Neural progenitor cell (in vitro differentiated cells): Measurements from ENCODE around the gene SNAPIN. TPM values are rescaled to one million over a fixed set of nuclear protein-coding genes. Genes with fewer than 3 reads are reported as not detected.
A peak's percentile ranks its signal among the peaks of the same experiment; 100 is the strongest.

Experiments used
- DNase-seq: peaks from one replicate; pipeline ENCODE4 v3.0.0-alpha.2; 2016; ENCODE audit warnings: low spot score
- H2AFZ ChIP-seq: fragments of 200-600 bp; sonication (generic); replicated peaks from 2 replicates; pipeline ENCODE4 v1.6.1; 2016; ENCODE audit warnings: antibody characterized with exemption
- H3F3A ChIP-seq: fragments of 200-600 bp; sonication (generic); 2 replicates; pipeline ENCODE4 v1.6.1; 2016; ENCODE audit warnings: antibody characterized with exemption, low read depth
- H3K27ac ChIP-seq: fragments of 200-600 bp; sonication (generic); 2 replicates; pipeline ENCODE4 v1.5.1; 2016; ENCODE audit warnings: mild to moderate bottlenecking
- H3K27me3 ChIP-seq: fragments of 200-600 bp; sonication (generic); 2 replicates; pipeline ENCODE4 v1.6.1; 2016; ENCODE audit warnings: mild to moderate bottlenecking, moderate library complexity
- H3K36me3 ChIP-seq: fragments of 200-600 bp; sonication (generic); 2 replicates; pipeline ENCODE4 v1.5.1; 2016
- H3K4me1 ChIP-seq: fragments of 200-600 bp; sonication (generic); 2 replicates; pipeline ENCODE4 v1.6.1; 2016; ENCODE audit warnings: mixed run types
- H3K4me2 ChIP-seq: fragments of 200-600 bp; sonication (generic); 2 replicates; pipeline ENCODE4 v1.6.1; 2016
- H3K4me3 ChIP-seq: fragments of 200-600 bp; sonication (generic); 2 replicates; pipeline ENCODE4 v1.5.1; 2016
- H3K79me2 ChIP-seq: fragments of 200-600 bp; sonication (generic); 2 replicates; pipeline ENCODE4 v1.6.1; 2016; ENCODE audit warnings: low read depth
- H3K9ac ChIP-seq: fragments of 200-600 bp; sonication (generic); 2 replicates; pipeline ENCODE4 v1.6.1; 2016
- H3K9me3 ChIP-seq: fragments of 200-600 bp; sonication (generic); 2 replicates; pipeline ENCODE4 v1.5.1; 2016; ENCODE audit warnings: low read depth
- H4K20me1 ChIP-seq: fragments of 200-600 bp; sonication (generic); 2 replicates; pipeline ENCODE4 v1.6.1; 2016; ENCODE audit warnings: low read depth
- H3K27ac Mint-ChIP-seq: 3 replicates; pipeline ENCODE4 v1.8.0; 2021; ENCODE audit warnings: mixed read lengths
- H3K27me3 Mint-ChIP-seq: 2 replicates; pipeline ENCODE4 v1.8.0; 2022; ENCODE audit warnings: low read depth, mild to moderate bottlenecking, inconsistent platforms, moderate library complexity, mixed read lengths; ENCODE audit not compliant: insufficient read depth
- H3K36me3 Mint-ChIP-seq: 3 replicates; pipeline ENCODE4 v1.8.0; 2021; ENCODE audit warnings: mixed read lengths
- H3K4me1 Mint-ChIP-seq: 3 replicates; pipeline ENCODE4 v1.8.0; 2021; ENCODE audit warnings: mixed read lengths
- H3K4me3 Mint-ChIP-seq: 3 replicates; pipeline ENCODE4 v1.8.0; 2021; ENCODE audit warnings: mild to moderate bottlenecking, moderate library complexity, mixed read lengths
- H3K9me3 Mint-ChIP-seq: 3 replicates; pipeline ENCODE4 v1.8.0; 2020; ENCODE audit warnings: mixed read lengths
- EZH2 ChIP-seq: fragments of 200-600 bp; sonication (generic); IDR thresholded peaks from 2 replicates; pipeline ENCODE4 v1.6.1; 2017; ENCODE audit warnings: antibody characterized with exemption, mild to moderate bottlenecking, moderate library complexity
- EZH2phosphoT487 ChIP-seq: fragments of 200-600 bp; sonication (generic); IDR thresholded peaks from 2 replicates; pipeline ENCODE4 v1.6.1; 2017; ENCODE audit warnings: antibody characterized with exemption
- total RNA-seq: library from RNA; depleted of rRNA; stranded (reverse); fragments of >200 nt; gene quantifications from 2 replicates; pipeline ENCODE4 v1.2.3, GENCODE V29; 2015; ENCODE audit warnings: low replicate concordance
- TF ChIP-seq, protein P1 (sequence below): fragments of 200-600 bp; sonication (generic); IDR thresholded peaks from 2 replicates; pipeline ENCODE4 v1.5.1; 2017; ENCODE audit warnings: antibody characterized with exemption, mild to moderate bottlenecking

The SNAPIN gene
- total RNA-seq, 1 donor from 2014 or later: 52.4 TPM

DNA sequence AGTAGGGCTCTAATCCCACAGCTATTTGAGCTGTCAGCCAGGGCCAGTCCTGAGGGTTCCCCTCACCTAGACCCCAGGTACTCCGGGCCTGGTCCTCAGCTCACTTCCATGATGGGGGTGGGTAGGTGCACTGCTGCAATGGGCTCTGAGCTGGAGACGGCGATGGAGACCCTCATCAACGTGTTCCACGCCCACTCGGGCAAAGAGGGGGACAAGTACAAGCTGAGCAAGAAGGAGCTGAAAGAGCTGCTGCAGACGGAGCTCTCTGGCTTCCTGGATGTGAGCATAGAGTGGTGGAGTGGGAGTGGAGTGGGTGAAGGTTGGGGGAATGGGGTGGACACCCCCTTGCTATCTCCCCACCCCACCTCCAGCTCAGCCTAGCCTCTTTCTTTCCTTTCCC, 28.1 kb upstream of the SNAPIN start:
- DNase-seq: no peak
- no peak overlapping the region for H3K27ac Mint-ChIP-seq
- Histone ChIP-seq H3K79me2 (peaks cover 22% of the 10 kb centered on the region), H3K4me1 (peaks cover 20% of the 10 kb centered on the region), H3K4me3 (no peak overlapping the region), H3K36me3 (no peaks in the 10 kb centered on the region), H4K20me1 (peaks cover 11% of the 10 kb centered on the region), H3F3A (peaks cover 6% of the 10 kb centered on the region), H3K9me3 (no peaks in the 10 kb centered on the region), H2AFZ (no peak overlapping the region), H3K27me3 (no peaks in the 10 kb centered on the region), H3K27ac (no peak overlapping the region), H3K4me2 (no peak overlapping the region), H3K9ac (no peak overlapping the region)
- no peak overlapping the region for H3K4me3 Mint-ChIP-seq
- H3K9me3 Mint-ChIP-seq: no peaks in the 10 kb centered on the region
- peaks cover 9% of the 10 kb centered on the region for H3K27me3 Mint-ChIP-seq
- peaks cover 43% of the 10 kb centered on the region for H3K4me1 Mint-ChIP-seq
- TF ChIP-seq, protein P1, sequence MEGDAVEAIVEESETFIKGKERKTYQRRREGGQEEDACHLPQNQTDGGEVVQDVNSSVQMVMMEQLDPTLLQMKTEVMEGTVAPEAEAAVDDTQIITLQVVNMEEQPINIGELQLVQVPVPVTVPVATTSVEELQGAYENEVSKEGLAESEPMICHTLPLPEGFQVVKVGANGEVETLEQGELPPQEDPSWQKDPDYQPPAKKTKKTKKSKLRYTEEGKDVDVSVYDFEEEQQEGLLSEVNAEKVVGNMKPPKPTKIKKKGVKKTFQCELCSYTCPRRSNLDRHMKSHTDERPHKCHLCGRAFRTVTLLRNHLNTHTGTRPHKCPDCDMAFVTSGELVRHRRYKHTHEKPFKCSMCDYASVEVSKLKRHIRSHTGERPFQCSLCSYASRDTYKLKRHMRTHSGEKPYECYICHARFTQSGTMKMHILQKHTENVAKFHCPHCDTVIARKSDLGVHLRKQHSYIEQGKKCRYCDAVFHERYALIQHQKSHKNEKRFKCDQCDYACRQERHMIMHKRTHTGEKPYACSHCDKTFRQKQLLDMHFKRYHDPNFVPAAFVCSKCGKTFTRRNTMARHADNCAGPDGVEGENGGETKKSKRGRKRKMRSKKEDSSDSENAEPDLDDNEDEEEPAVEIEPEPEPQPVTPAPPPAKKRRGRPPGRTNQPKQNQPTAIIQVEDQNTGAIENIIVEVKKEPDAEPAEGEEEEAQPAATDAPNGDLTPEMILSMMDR: no peak
- TF ChIP-seq EZH2 (no peak), EZH2phosphoT487 (no peak)
- peaks cover 7% of the 10 kb centered on the region for H3K36me3 Mint-ChIP-seq

DNA sequence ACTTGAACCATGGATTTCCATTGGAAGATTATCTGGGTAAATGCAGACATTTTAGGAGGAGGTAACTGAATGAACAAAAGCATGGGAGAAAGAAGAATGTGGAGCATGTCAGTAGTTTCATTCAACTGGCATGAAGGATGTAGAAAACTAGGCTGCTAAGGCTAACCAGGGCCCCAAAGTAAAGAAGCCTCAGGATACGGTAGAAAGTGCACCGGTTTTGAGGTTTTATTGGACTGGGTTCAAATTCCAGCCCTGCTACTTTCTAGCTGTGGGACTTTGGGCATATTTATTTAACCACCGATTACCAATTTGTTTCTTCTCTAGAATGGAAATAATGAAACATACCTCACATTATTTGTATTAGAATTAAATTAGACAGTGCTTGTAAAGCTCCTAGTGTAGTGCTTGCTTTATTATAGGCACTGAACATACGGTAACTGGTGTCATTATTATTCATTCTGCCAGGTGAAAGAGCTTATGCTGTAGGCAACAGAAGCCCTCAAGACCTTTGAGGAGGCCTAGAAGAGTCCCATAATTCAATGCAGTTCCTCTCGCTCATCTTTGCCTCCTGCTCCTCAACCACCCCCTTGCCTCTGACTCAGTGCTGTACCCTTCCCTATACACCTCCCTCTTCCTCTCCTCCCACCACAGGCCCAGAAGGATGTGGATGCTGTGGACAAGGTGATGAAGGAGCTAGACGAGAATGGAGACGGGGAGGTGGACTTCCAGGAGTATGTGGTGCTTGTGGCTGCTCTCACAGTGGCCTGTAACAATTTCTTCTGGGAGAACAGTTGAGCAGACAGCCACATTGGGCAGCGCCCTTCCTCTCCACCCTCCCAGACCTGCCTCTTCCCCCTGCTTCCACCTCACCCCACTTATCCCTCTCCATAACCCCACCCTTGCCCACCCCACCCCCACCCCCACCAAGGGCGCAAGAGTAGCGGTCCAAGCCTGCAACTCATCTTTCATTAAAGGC, 27.2 kb upstream of the SNAPIN start:
- peaks cover 9% of the 10 kb centered on the region for H3F3A ChIP-seq
- H3K9ac ChIP-seq: no peak overlapping the region
- no peak overlapping the region for H3K4me2 ChIP-seq
- peaks cover 4% of the 10 kb centered on the region for H3K36me3 ChIP-seq
- H3K4me1 ChIP-seq: peaks cover 19% of the 10 kb centered on the region
- DNase-seq: no peak
- H3K27me3 ChIP-seq: no peaks in the 10 kb centered on the region
- Mint-ChIP-seq H3K4me1 (peaks cover 39% of the 10 kb centered on the region), H3K27ac (peak overlapping the region; percentile 35), H3K27me3 (peaks cover 9% of the 10 kb centered on the region), H3K36me3 (peaks cover 7% of the 10 kb centered on the region), H3K9me3 (no peaks in the 10 kb centered on the region), H3K4me3 (no peak overlapping the region)
- TF ChIP-seq EZH2 (no peak), EZH2phosphoT487 (no peak)
- TF ChIP-seq, protein P1: no peak
- H3K27ac ChIP-seq: no peak overlapping the region
- H3K9me3 ChIP-seq: no peaks in the 10 kb centered on the region
- no peak overlapping the region for H2AFZ ChIP-seq
- H3K79me2 ChIP-seq: peaks cover 28% of the 10 kb centered on the region
- H3K4me3 ChIP-seq: no peak overlapping the region
- peaks cover 20% of the 10 kb centered on the region for H4K20me1 ChIP-seq

DNA sequence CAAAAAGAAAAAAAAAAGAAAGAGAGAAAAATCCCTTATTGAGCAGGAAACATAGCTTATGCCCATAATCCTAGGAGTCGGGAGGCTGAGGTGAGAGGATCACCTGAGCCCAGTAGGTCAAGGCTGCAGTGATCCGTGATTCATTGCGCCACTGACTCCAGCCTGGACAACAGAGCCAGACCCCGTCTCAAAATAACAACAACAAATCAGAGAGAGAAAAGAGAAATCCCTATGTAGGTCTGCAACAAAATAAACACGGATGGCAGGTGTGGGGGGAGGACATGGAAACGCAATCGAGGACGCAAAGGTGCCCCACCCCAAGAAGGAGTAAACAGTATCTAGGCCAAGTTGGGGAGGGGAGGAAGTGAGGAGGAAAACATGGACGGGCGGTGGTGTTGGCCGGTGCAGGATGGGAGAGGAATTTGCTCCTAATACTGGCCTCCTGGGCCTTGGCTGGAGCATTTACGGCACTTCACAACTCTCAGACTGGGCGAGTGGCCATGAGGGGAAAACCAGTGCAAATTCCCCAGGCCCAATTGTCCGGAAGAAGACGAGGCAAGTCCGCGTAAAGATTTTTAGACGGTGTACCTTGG, 25.2 kb upstream of the SNAPIN start:
- no peaks in the 10 kb centered on the region for H3K9me3 Mint-ChIP-seq
- no peak for DNase-seq
- peaks cover 14% of the 10 kb centered on the region for H3K4me1 ChIP-seq
- H3K4me2 ChIP-seq: peak overlapping the region; percentile 41
- peaks cover 26% of the 10 kb centered on the region for H3K4me1 Mint-ChIP-seq
- H3K27me3 ChIP-seq: no peaks in the 10 kb centered on the region
- H3K27ac ChIP-seq: no peak overlapping the region
- H3K79me2 ChIP-seq: peaks cover 43% of the 10 kb centered on the region
- no peak overlapping the region for H3K27ac Mint-ChIP-seq
- TF ChIP-seq EZH2 (no peak), EZH2phosphoT487 (no peak)
- TF ChIP-seq, protein P1: no peak
- H3K4me3 ChIP-seq: peak overlapping the region; percentile 68
- H3K9me3 ChIP-seq: no peaks in the 10 kb centered on the region
- H4K20me1 ChIP-seq: peaks cover 27% of the 10 kb centered on the region
- H3K27me3 Mint-ChIP-seq: peaks cover 4% of the 10 kb centered on the region
- peak overlapping the region; percentile 94 for H3K4me3 Mint-ChIP-seq
- no peak overlapping the region for H3K9ac ChIP-seq
- peaks cover 16% of the 10 kb centered on the region for H3F3A ChIP-seq
- peaks cover 17% of the 10 kb centered on the region for H3K36me3 Mint-ChIP-seq
- peaks cover 22% of the 10 kb centered on the region for H3K36me3 ChIP-seq
- peak overlapping the region; percentile 14 for H2AFZ ChIP-seq
